Left ventricle myocardium superior (tissue), 1 donor: ENCODE results near the gene PPP1R16B. TPM values are rescaled to one million over a fixed set of nuclear protein-coding genes. Genes with fewer than 3 reads are reported as not detected.
A peak's percentile ranks its signal among the peaks of the same experiment; 100 is the strongest.

Source experiments
- ATAC-seq: fragments of 200-7000 bp; cut with Tn5 transposase; one replicate; pipeline ENCODE4 v1.9.1; 2020; ENCODE audit warnings: mild to moderate bottlenecking, moderate library complexity
- DNase-seq: peaks from one replicate; pipeline ENCODE4 v3.0.0-alpha.2; 2020
- intact Hi-C: fragments of 100-400 bp; cut with micrococcal nuclease; formaldehyde crosslinking; loops from one replicate; pipeline ENCODE4 v1.11.0; 2022
- total RNA-seq: library from RNA; stranded (reverse); fragmentation: NEBNext Ultra II Directional; extraction: Animal tissue kit (Norgen Biotek cat#: 25700); gene quantifications from one replicate; pipeline ENCODE4 v1.2.1, GENCODE V29; 2021
- donor health status: DM: no; HTN: yes; CAD: no; lungs with severe emphysema.

PPP1R16B gene
- total RNA-seq, 1 donor from 2014 or later = 9.4 TPM

GRCh38 chr20:38907918-38908677, 102.6 kb downstream of the PPP1R16B start:
- DNase-seq = no peak
- no peak for ATAC-seq
- intact Hi-C loops = no loop called here

- intact Hi-C loops = no loop called here
- DNase-seq = no peak
- ATAC-seq = no peak
Observed at GRCh38 chr20:38915355-38915754, 109.9 kb downstream of the PPP1R16B start.

- intact Hi-C loops = no loop called here
- ATAC-seq (no peak), DNase-seq (no peak)
Observed at GRCh38 chr20:38917657-38918056, 112.2 kb downstream of the PPP1R16B start.

- DNase-seq (no peak), ATAC-seq (no peak)
- intact Hi-C loops = no loop called here
Observed at GRCh38 chr20:38918172-38918571, 112.7 kb downstream of the PPP1R16B start.

- ATAC-seq (no peak), DNase-seq (no peak)
- intact Hi-C loops = no loop called here
Observed at GRCh38 chr20:38919683-38920082, 114.2 kb downstream of the PPP1R16B start.

- intact Hi-C loops = no loop called here
- ATAC-seq (no peak), DNase-seq (no peak)
Observed at GRCh38 chr20:38920411-38920810, 114.9 kb downstream of the PPP1R16B start.

- DNase-seq = no peak
- ATAC-seq = no peak
- intact Hi-C loops = no loop called here
Observed at GRCh38 chr20:38920851-38921250, 115.4 kb downstream of the PPP1R16B start.

GRCh38 chr20:38924718-38925117, 119.2 kb downstream of the PPP1R16B start:
- ATAC-seq (no peak), DNase-seq (no peak)
- intact Hi-C loops = no loop called here

- intact Hi-C loops = no loop called here
- DNase-seq = peak; percentile 95
- ATAC-seq = peak; percentile 98
Observed at GRCh38 chr20:38926142-38926933, 120.8 kb downstream of the PPP1R16B start, which contains the start of gene FAM83D. TSS of gene FAM83D (plus strand) at chr20:38926417. CDS start at chr20:38926443, 26 bp downstream.

GRCh38 chr20:38926934-38927616, 121.6 kb downstream of the PPP1R16B start:
- ATAC-seq (no peak), DNase-seq (peak; percentile 35)
- intact Hi-C loops = no loop called here

- intact Hi-C loops = no loop called here
- no peak for DNase-seq
- ATAC-seq = peak; percentile 6
Observed at GRCh38 chr20:38927902-38928578, 122.5 kb downstream of the PPP1R16B start.

GRCh38 chr20:38930242-38930569, 124.7 kb downstream of the PPP1R16B start:
- intact Hi-C loops = no loop called here
- ATAC-seq = no peak
- DNase-seq = no peak

- no peak for ATAC-seq
- intact Hi-C loops = no loop called here
- no peak for DNase-seq
Observed at GRCh38 chr20:38931984-38932383, 126.5 kb downstream of the PPP1R16B start.

GRCh38 chr20:38932457-38933120, 127.1 kb downstream of the PPP1R16B start:
- ATAC-seq (no peak), DNase-seq (no peak)
- intact Hi-C loops = no loop called here

- intact Hi-C loops = no loop called here
- ATAC-seq (no peak), DNase-seq (no peak)
Observed at GRCh38 chr20:38934530-38934929, 129.0 kb downstream of the PPP1R16B start.

GRCh38 chr20:38935285-38935684, 129.8 kb downstream of the PPP1R16B start:
- ATAC-seq (no peak), DNase-seq (no peak)
- intact Hi-C loops = no loop called here

- ATAC-seq (no peak), DNase-seq (no peak)
- intact Hi-C loops = no loop called here
Observed at GRCh38 chr20:38935967-38936407, 130.5 kb downstream of the PPP1R16B start.

GRCh38 chr20:38937000-38937399, 131.5 kb downstream of the PPP1R16B start:
- intact Hi-C loops = no loop called here
- no peak for ATAC-seq
- DNase-seq = no peak

- intact Hi-C loops = no loop called here
- no peak for DNase-seq
- no peak for ATAC-seq
Observed at GRCh38 chr20:38937978-38938473, 132.5 kb downstream of the PPP1R16B start.
